ENCODE data around the gene RCAN1.
"Not testable (repeated sequence)": the region's sequence is repeated elsewhere in the genome, so short reads cannot be mapped to it uniquely, and the experiment has no call there.

RCAN1 gene

GRCh38 chr21:34625030-34625593, 10.2 kb upstream of the RCAN1 start:
- intact Hi-C loops (cut with DNase I) = no loop called here
- DNase-seq = no peak

GRCh38 chr21:34623516-34623915, 8.6 kb upstream of the RCAN1 start:
- intact Hi-C loops (cut with DNase I) = no loop called here
- DNase-seq = no peak

GRCh38 chr21:34621434-34622350, 6.8 kb upstream of the RCAN1 start:
- intact Hi-C loops (cut with DNase I) = no loop called here
- DNase-seq = no peak

GRCh38 chr21:34619841-34620665, 5.1 kb upstream of the RCAN1 start:
- intact Hi-C loops (cut with DNase I) = no loop called here
- DNase-seq = no peak

GRCh38 chr21:34618941-34619340, 4.0 kb upstream of the RCAN1 start:
- DNase-seq = no peak
- intact Hi-C loops (cut with DNase I) = no loop called here

- intact Hi-C loops (cut with DNase I) = no loop called here
- no peak for DNase-seq
Measured at GRCh38 chr21:34617753-34618339, 2.9 kb upstream of the RCAN1 start.

GRCh38 chr21:34615487-34615814, 538 bp upstream of the RCAN1 start:
- intact Hi-C loops (cut with DNase I) = no loop called here
- DNase-seq = no peak

- intact Hi-C loops (cut with DNase I) = no loop called here
- peak in 28 of 42 donors; percentile 22 to 68 (median 40) for DNase-seq
Measured at GRCh38 chr21:34613679-34614627, 960 bp downstream of the RCAN1 start.

GRCh38 chr21:34612557-34612956, 2.4 kb downstream of the RCAN1 start:
- DNase-seq = peak; percentile 51 to 89 (median 71)
- intact Hi-C loops (cut with DNase I) = no loop called here

GRCh38 chr21:34612056-34612455, 2.9 kb downstream of the RCAN1 start:
- intact Hi-C loops (cut with DNase I) = no loop called here

GRCh38 chr21:34611528-34611927, 3.4 kb downstream of the RCAN1 start:
- intact Hi-C loops (cut with DNase I) = no loop called here
- no peak for DNase-seq

More at GRCh38 chr21:34612056-34612455, 2.9 kb downstream of the RCAN1 start:
- DNase-seq = no peak

GRCh38 chr21:34609933-34610549, 4.9 kb downstream of the RCAN1 start:
- intact Hi-C loops (cut with DNase I) = no loop called here
- DNase-seq = peak in 1 of 42 donors; percentile 41

- DNase-seq = peak in 8 of 42 donors; percentile 19 to 62 (median 53)
- intact Hi-C loops (cut with DNase I) = no loop called here
Measured at GRCh38 chr21:34609244-34609932, 5.5 kb downstream of the RCAN1 start.

- intact Hi-C loops (cut with DNase I) = not testable (repeated sequence)
- peak in 1 of 42 donors; percentile 34 for DNase-seq
Measured at GRCh38 chr21:34607376-34607775, 7.5 kb downstream of the RCAN1 start.

GRCh38 chr21:34606621-34607020, 8.3 kb downstream of the RCAN1 start:
- peak in 1 of 42 donors; percentile 43 for DNase-seq
- intact Hi-C loops (cut with DNase I) = no loop called here

GRCh38 chr21:34606051-34606450, 8.9 kb downstream of the RCAN1 start:
- intact Hi-C loops (cut with DNase I) = no loop called here

GRCh38 chr21:34604956-34605355, 10.0 kb downstream of the RCAN1 start:
- DNase-seq = peak in 13 of 42 donors; percentile 27 to 75 (median 54)
- intact Hi-C loops (cut with DNase I) = not testable (repeated sequence)

More at GRCh38 chr21:34606051-34606450, 8.9 kb downstream of the RCAN1 start:
- DNase-seq = peak in 41 of 42 donors; percentile 39 to 88 (median 67)

Measured in head of caudate nucleus (tissue), 42 donors.